Activated CD4-positive, alpha-beta T cell treated with anti-CD3 and anti-CD28 coated beads, Interleukin-2, amount 50 U/mL, for 48 hours (primary cell): ENCODE measurements around the gene LMOD1.
"Not testable (repeated sequence)": the region's sequence is repeated elsewhere in the genome, so short reads cannot be mapped to it uniquely, and the experiment has no call there.

Experiments
- DNase-seq, 2 experiments: peaks; one replicate each; pipeline ENCODE4 v3.0.0-alpha.2; 2020

LMOD1 gene

DNA sequence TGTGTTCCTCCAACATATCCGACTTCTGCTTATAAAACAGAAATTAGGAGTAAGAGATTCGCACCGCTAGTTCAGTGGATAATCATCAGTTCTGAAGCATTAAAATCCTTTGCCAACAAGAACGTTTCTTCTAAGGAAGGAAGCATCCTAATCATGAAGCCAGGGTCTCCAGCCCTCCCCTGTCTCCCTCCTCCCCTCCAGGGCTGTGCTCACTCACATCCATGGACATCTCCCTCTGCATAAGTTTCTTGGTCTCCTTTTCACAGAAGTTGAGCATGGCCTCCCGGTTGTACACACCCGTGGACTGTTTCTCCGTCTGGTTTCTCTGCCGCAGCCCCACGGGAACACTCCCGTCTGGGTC, 505 bp downstream of the LMOD1 start:
- no peak for DNase-seq

DNA sequence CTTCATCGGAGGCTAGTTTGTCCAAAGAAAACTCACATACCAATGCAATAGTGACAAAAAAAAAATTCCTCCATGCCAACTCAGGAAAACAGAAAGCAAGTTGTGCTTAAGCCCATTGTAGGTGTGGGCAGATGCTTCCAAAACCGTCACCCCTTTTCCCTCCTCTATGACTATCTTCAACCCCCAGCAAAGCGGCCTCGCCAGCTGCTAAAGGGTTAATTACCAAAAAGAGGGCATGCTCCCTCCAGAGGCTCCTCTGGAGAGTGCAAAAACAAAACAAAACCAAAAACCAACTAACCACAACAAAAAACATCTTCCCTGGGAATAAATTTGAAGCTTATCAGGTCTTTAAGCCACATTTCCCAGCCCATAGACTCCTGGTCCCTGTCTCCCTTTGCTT, 1.2 kb downstream of the LMOD1 start:
- no peak for DNase-seq

DNA sequence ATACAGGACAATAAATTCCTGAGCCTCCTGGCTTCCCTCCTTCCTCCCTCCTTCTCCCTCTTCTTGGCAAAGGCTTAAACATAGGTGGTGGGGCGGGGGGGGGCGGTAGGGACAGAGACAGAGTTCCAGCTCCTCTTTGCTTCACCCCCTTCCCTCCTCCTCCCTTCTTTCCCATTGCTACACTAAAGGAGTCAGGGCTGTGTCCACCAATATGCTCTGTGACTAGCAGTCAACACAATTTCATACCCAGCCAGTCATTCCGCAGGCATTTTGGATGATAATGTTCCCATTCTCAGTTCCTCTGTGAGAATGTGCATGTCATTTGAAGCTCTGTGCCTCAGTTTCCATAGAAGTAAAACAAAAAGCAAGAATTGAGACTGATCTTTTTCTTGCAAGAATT, 1.7 kb downstream of the LMOD1 start:
- no peak for DNase-seq

DNA sequence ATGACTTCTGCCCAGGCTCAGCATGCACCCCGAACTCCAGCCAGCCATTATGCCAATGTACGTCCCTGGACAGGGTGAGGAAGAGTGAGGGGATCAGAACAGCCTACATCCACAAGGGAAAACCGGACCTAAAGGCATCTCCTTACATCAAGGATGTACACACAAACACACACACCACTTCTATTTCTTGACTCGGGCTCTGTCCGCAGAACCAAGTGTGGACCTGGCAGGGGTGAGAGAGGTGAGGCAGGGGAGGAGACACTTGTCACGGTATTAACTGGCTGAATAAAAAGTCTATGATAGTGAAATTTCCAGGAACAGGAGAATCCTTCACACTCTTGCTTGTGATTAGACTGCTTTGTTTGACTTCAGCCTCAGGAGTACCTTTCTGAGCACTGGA, 2.3 kb downstream of the LMOD1 start:
- no peak for DNase-seq

DNA sequence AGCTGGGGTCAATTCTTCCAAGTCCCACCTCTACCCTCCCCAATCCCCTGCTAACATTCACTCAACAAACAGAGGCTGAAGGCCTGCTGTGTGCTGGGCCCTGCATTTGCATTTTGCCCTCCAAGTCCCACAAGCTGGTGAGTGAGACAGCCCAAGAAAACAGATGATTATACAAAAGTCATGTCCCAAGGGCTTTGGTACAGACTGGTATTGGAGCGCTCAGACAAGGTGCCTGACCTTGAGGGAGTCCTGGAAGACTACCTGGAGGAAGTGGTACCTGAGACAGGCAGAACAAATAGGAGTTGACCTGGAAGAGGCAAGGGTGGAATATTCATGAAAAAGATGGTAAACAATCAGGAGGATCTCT, 4.2 kb downstream of the LMOD1 start:
- no peak for DNase-seq

DNA sequence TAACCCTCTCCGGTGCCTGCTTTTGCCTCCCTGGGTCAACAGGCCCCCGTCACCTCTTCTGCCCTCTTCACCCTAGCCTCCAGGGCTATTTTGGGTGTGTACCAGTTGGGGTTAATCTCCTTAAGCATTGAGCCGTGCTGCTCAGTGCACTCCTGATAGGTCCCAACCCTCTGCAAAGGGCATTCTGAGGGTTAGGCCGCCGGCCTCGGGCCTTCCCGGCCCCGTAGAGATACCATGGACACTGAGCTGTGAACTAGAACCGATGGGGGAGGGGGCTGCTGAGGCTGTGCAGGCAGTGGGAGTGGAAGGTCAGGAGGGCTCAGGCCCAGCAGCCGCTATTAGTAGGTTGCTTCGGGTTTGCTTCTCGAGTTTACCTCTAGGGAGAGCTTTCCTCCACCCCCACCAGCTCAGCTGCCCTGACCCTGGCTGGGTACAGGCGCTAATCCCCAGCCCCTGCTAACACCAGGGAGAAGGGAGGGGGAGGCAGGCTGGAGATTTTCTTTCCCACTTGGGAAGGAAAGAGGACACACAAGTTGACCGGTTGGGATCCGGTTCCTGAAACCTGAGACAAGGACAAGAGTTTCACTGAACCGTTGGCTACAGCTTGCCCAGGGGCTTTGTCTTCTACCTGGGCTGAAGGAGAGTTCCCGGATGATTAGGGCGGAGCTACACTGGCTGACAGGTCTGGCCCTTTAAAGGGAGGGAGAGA, 4.8 kb downstream of the LMOD1 start:
- DNase-seq = no peak

DNA sequence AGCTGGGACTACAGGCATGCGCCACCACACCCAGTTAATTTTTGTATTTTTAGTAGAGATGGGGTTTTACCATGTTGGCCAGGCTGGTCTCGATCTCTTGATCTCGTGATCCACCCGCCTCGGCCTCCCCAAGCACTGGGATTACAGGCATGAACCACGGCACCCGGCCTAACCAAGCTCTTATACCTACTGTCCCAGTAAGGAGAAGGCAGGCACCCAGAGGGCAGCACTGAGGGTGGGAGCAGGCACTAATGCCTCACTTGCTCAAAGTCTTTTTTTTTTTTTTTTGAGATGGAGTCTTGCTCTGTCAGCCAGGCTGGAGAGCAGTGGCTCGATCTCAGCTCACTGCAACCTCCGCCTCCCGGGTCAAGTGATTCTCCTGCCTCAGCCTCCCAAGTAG, 6.0 kb downstream of the LMOD1 start:
- not testable (repeated sequence) for DNase-seq

DNA sequence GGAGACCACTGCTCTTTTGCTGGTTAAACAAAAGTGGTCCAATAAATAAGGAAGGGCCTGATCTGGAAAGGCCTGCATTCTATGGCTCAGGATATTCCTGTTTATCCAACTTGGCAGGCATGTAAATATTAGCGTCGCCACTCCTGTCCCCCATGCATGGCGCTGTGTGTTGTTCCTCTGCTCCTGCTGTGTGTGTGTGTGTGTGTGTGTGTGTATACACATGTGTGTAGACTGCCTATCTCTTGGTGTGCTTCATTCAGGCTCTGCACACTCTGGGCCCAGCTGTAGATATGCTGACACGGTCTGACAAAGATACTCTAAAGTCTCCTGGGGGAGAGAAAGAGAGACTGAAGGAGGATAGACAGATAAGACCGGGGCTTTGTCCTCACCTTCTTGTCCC, 6.8 kb downstream of the LMOD1 start:
- DNase-seq = no peak

DNA sequence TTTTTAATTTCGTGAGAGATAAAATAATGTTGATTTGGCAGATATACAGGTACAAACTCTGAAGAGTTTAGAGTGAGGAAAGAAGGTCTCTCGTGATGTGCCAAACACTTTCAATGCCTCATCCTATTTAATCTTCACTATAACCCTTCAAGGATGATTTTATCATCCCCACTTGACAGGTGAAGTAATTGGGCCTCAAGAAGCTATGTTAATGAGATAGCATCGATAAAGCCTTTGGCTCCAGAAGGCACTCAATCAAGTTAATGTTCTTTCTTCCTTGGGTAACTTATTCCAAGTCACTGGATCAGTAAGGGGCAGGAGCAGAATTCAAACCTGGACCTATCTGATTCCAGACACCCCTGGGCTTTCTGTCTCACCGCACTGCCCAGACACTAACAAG, 7.2 kb downstream of the LMOD1 start:
- no peak for DNase-seq

DNA sequence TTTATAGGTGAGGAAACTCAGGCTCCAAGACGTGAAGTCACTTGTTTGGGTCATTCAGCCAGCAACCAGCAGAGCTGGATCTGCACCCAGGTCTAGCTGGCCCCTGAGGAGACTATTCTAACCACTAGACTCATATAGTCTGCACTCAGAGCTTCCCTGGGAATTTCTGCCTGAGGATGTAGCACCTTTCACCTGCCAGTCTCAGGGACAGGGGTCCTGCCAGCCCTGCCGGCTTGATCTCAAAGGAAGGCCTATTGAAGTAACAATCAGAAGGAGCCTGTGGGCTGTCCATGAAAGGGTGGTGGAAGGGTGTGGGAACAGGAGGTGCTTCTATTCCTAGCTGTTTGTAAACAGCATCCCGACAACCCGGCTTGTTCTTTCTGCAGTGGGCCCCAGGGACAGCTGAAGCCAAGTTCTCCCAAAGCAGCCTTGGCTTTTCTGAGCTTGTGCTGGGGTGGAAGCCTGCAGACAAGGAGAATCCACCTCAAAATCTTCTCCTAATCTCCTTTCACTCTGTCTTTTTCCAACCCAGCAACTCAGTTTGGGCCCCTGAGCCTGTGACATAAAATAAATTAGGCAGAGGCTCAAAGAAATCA, 7.8 kb downstream of the LMOD1 start:
- DNase-seq = no peak

DNA sequence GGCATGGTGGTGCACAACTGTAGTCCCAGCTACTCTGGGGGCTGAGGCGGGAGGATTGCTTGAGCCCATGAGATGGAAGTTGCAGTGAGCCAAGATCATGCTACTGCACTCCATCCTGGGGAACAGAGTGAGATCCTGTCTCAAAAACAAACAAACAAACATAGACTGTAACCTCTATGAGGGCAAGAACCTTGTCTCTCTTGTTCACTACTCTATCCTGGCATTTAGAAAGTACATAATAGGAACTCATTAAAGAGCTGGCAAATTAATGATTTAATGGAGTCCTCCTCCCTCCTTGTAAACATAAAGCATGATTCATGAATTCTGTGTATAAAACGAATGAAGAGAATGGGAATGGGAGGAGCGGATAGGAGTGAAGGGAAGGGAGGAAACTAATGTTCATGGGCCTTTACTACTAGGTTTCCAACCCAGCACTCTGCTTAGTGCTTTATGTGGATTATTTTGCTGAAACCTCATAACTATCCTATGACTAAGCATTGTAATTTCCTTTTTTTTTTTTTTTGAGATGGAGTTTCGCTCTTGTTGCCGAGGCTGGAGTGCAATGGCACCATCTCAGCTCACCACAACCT, 8.6 kb downstream of the LMOD1 start:
- no peak for DNase-seq

DNA sequence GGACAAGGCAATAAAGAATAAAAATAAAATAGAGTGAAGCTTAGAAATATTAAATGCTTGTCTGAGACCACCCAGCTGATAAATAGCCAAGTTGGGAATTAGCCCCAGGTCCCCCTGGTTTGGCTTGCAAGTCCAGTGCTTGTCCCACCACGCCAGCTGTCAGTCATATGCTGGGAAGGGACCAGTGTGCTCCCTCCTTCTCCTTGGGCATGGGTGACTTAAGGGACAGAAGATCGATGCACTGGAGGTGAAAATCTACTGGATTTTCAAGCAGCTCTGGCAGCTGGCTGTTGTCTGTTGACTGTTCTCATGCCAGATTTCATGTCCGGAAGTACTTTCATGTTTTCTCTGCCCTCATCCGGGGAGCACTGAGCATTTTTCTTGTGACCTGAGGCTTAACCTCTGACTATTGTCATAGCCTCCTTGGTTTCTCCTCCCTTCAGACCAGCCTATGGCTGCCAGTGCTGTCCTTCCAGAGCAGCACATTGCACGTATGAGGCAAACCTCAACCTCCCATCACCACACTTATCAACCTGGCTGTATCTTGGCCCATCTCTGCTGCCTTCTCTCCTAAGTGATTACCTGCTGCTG, 12.4 kb downstream of the LMOD1 start:
- DNase-seq = no peak

DNA sequence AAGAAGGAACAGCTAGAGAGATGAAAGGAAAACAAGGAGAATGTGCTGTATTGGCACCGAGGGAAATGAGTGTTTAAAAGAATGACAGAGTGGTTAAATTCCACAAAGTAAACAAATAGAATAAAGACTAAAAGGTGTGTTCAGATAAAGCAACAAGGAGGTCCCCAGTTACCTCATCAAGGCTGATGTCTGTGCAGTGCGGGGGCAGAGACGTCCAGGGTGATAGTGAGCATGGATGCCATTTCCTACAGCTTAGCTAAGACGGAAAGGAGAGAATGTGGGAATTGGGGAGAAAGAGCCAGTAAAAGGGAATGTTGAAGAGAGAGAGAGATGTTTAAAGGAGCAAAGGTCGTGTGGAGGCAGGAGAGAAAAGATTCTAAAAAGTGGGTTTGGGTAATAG, 15.5 kb downstream of the LMOD1 start:
- no peak for DNase-seq

DNA sequence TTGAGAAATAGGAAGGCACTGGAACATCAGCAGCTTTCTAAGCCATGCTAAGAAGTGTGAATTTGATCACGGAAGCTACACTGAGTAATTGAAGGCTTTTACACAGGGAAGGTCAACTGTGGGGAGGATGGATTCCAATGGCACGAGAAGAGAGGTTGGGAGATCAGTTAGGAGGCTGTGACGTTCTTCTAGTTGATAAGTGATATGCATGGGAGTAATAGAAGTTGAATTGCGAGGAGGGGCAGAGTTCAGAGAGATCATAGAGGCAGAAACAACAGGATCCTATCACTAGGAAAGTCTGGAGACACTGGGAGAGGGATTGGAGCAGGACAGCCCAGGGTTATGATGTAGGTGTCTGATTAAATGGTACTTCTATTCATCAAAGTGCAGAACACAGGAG, 16.2 kb downstream of the LMOD1 start:
- DNase-seq = no peak

DNA sequence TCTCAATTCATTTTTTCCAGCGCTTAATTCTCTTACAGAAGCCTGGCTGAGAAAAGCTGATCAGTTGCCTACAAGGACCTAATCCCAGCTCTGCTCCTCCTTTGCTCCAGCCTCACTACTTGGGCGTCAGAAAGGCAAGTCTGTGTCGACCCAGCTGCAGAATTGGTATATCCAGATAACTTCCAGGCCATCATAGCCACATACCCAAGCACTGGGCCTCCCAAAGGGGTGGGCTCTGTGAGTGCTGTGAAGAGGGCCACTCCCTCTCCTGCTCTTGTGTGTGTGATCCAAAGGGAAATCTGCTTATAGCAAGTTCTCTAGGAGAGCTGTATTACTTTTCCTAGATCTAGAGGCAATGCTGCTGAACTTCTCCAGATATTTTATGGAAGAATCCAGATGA, 18.1 kb downstream of the LMOD1 start:
- no peak for DNase-seq

DNA sequence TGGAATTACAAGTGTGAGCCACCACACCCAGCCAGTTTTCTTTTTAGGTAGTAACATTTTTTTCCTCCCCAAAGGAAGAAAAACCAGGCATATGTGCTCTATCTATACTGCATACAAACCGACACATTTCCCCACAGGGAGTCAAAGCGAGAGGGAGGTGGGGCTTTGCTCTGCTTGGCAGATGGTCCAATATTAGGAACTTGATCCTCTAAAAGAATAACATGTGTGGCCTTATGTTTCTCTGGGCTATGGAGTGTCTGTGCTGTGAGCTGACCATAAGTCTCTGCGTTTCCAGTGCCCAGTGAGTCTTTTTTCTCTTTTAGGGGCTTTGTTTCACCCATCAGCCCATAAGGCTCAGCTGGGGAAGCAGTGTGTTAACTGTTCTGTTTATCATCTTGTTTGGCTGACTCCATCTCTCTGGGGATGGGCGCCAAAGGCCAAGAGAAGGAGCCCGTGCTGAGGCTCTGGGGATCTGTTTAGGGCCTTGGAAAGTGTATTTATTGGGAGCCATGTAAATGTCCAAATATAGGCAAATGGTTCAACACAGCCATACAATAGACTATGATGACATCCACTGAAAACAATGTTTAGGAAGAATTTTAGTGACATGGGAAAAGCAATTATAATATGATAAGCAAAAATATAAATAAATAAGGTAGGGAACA, 20.2 kb downstream of the LMOD1 start:
- DNase-seq = no peak

DNA sequence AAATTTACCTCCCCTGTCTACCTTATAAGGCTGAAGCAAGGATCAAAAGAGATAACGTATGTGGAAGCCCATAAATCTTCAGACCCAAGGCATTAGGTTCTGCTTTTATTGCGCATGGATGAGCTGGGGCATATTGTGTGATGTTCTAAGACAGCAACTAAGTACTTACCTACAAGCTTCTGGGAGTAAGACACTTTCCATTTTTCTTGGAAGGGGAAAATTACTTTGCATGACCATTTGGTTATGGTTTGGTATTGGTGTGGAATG, 21.1 kb downstream of the LMOD1 start:
- DNase-seq = no peak

DNA sequence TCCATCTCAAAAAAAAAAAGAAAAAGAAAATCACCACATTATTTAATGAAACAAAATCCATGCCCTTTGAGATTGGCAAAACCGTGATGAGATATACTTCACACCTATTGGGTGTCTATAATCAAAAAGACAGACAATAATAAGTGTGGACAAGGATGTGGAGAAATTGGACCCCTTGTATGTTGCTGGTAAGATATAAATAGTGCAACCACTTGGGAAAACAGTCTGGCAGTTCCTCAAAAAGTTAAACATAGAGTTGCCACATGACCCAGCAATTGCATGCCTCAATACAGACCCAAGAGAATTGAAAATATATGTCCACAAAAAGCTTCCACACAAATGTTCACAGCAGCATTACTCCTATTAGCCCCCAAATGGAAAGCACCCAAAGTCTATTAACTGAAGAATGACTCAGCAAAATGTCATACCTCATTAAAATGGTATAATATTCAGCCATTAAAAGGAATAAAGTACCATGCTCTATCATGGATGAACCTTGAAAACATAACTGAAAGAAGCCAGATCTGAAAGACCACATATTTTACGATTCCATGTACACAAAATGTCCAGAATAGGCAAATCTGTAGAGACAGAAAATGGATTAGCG, 24.3 kb downstream of the LMOD1 start:
- DNase-seq = no peak

DNA sequence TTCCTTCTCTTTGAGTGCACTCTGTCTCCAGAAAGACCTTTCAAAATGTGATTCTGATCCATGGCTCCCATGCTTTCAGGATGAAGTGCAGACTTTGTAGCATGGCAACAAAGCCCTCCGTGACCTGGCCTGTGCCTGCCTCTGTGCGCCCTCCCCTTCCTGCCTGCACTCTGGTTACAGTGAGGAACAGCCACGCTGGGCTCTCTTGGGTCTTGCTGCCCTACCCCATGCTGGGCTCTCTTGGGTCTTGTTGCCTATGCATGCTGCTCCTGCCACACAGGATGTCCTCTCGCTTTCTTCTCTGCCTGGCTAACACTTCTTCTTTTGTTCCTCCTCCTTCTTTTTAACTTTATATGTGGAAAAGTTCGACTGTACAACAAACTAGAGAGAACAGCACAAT, 28.0 kb downstream of the LMOD1 start:
- DNase-seq = no peak

DNA sequence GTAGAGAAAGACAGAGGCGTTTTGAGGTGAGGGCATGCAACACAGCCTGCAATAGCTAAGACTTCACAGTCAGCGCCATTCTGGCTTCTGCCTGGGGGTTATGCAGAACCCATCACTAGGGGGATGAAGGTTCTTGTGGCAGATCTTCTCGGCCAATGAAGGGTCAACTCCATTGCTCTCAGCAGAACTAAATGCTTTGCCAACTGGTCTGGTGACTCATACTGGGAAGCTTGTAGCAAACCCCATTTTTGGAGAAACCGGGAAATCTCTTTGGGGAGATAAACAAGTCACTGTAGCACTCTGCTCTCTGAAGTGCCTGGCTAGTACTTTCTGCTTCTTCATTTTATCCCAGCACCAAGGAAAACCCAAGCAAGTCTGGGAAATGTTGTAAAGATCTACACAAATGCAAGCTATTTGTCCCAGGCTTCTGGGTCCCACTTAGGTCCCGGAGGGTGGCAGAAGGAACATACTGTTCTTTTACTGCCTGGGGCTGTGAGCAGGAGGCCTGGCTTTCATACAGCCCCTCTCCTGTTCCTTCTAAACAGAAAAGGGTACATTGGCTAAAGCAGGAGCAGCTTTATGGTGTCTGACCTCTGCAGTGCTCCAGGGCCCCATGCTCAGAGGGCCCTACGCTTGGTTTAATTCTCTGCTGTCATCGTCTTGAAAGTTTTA, 28.9 kb downstream of the LMOD1 start:
- no peak for DNase-seq

DNA sequence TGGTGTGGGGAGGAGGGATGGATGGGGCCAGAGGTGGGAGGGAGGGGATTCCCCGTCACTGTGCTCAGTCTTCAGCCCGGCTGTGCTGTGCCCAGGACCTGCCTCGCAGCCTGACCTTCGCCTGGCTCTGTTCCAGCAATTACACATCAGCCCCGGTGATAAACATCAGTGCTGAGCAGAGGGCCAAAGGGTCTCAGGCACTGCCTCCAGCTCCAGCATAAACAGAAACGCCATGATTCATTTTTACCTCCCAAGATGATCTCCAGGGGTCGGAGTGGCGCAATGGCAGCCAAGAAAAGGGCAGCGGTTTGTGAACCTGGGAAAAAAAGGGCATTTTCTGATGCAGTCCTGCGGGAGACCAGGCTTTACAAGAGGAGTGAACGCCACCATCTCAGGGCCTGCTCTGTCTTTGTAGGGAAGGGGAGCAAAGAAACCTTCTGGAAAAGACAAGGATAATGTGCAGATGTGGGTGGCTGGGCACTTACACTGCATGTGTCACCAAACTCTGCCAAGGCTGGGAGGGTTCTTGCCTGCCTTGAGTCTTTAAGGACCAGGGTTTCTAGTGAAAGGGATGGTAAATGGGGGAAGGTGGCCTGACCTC, 29.6 kb downstream of the LMOD1 start:
- DNase-seq = peak; percentile 4 to 8

DNA sequence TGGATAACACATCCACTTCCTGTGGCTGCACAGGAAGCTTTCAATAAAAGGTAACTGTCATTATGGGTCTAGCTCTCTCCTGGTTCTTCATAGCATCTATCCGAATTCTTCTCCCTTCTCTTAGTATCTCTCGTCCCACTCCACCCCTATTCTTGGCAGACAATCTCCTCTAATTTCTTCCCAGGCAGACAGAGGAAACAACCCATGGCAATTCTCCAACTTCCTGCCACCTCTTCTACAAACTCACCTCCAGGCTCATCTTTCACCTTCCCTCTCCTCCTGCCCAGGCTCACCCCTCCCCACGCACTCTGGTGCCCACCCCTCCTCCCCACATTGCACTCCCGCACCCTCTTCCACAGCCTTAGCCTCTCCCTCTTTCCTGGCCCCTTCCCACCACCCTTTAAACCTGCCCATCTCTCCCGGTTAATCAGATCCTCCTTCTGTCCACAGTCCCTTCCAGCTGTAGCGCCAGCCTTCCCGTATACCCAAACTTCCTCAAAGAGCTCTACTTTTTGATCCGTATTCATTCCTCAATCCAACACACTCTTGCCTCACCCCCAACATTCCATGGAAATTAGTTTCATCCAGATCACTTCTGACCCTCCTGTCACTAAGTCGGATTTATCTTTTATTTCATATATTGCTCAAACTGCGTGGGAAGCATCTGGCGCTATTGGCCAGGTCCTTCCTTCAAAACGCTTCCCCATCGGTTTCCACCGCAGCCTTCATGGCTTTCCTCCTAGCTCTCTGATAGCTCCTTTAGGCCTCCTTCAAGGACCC, 31.7 kb downstream of the LMOD1 start:
- DNase-seq = no peak
